GM23248 (cell line): ENCODE measurements around the gene LENG9.

Experiments
- EZH2 ChIP-seq: fragments of 200-600 bp; sonication (generic); IDR thresholded peaks from 2 replicates; pipeline ENCODE4 v1.6.1; 2018; ENCODE audit warnings: antibody characterized with exemption, mild to moderate bottlenecking; ENCODE audit not compliant: insufficient read depth, poor library complexity, severe bottlenecking
- EZH2phosphoT487 ChIP-seq: fragments of 200-600 bp; sonication (generic); IDR thresholded peaks from 2 replicates; pipeline ENCODE4 v1.6.1; 2018; ENCODE audit warnings: antibody characterized with exemption, moderate library complexity, mild to moderate bottlenecking, low read depth; ENCODE audit not compliant: insufficient read depth

DNA sequence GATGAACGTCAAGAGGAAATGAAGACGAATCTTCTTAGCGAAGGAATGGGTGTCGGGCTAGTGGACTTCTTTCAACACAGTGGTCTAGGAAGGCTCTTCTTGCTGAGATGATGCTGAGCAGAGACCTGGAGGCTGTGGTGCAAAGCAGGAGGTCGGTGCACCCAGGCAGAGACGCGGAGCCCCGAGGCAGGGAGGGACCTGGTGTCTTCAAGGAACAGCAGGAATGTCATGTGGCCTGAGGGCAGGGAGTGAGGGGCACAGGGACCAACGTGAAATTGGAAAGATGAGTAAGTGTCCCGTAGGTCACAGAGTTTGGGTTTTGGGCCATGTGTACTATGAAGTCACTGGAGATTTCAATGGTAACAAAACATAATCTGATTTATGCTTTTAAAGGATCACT, 20.9 kb upstream of the LENG9 start:
- TF ChIP-seq EZH2 = no peak
- no peak for TF ChIP-seq EZH2phosphoT487
